Measurements from ENCODE around the gene ANO3. TPM values are rescaled to one million over a fixed set of nuclear protein-coding genes. Genes with fewer than 3 reads are reported as not detected.

Gene ANO3
- total RNA-seq, 1 donor from 2014 or later: 0.12 TPM

DNA sequence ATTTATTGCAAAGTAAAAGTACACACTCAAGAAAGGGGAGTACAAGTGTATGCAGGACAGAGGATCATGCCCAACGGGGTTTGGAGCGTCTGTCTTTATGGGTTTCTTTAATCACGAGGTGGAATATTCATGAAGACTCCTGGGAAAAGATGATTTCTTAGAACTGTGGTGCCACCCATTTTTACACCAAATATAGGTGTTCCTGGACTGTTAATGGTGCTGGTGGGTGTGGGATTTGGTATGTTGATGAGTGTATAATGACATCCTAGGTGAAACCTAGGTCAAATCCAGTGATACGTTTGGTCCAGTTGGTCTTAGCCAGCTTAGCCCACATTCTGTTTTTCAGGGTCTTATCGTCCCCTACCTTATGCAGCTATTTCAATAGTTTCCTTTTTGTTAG lies 21.1 kb downstream of the ANO3 start:
- DNase-seq (ENCODE audit: extremely low read depth, low read depth, low spot score): no peak

GRCh38 chr11:26359055-26359454 lies 27.1 kb downstream of the ANO3 start:
- DNase-seq (ENCODE audit: extremely low read depth, low read depth, low spot score): no peak

DNA sequence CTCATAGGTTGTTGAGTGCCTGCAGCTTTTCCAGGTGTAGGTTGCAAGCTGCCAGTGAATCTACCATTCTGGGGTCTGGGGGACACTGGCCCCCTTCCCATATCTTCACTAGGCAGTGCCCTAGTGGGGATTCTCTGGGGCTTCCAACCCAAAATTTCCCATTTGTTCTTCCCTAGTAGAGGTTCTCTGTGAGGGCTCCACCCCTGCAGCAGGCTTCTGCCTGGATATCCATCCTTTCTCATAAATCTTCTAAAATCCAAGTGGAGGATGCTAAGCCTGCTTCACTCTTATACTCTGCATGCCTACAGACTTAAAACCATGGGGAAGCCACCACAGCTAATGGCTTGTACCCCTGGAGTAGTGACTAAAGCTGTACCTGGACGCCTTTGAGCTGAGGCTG lies 33.4 kb downstream of the ANO3 start:
- DNase-seq (ENCODE audit: extremely low read depth, low read depth, low spot score): no peak

DNA sequence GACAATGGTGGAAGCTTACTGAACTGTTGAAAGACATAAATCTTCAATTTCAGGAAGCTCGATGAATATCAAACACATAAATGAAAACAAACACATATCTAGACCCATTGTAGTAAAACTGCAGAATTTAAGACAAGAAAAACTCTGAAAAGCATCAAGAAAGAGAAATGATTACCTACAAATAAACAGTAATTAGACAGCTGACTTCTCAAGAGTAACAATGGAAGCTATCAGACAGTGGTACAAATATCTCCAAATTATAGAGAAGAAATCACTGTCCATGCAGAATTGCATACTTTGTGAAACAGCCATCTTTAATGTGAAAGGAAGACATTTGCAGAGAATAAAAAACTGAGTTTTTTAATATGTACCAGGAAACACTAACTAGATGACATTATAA lies 45.7 kb downstream of the ANO3 start:
- DNase-seq (ENCODE audit: extremely low read depth, low read depth, low spot score): no peak

DNA sequence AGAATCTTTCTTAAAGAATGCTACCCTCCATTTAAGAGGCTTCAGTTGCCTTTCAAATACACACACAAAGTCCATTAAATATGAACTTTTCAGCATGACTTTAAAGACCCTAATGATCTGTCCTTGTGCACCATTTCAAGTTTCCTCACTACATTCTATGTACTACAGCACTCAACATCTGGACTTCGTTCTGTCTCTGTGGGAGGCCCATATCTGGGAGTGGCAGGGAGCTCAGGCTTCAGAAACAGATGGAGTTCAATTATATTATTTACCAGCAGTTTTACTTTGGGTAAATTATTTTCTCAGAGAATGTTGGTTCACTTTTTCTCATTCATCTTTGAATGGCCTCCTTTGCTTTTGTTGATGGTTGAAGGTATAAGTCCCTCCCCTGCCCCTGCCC lies 67.4 kb downstream of the ANO3 start:
- no peak for DNase-seq (ENCODE audit: extremely low read depth, low read depth, low spot score)

DNA sequence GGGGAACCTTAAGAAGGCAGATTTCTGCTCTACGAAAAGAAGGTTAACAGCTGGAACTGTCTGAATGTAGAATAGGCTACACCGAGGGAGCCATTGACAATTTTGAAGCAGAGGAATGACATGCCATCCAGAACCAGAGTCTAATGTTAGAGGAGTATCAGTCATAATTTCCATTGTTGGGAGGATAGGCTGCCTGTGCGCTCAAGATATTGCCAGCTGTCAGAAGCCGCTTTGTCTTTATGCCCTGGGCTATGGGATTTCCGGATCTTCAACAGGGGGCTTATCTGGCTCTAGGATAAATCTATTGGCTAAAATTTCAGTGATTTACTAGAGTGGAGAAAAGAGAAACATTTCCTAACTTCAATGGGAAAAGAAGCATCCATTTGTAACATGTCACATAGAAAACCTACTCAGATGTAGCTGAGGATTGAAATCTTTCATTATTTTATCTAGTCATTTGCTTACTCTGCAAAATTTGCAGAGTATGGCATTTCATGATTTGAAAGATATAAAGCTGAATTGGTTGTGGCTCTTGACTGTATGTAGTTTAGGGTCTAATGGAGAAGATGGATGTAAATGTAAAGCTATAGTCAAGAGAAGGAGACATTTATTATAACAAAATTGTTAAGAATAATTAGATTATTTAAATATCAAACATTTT lies 78.9 kb downstream of the ANO3 start:
- DNase-seq (ENCODE audit: extremely low read depth, low read depth, low spot score): no peak

- no peak for DNase-seq (ENCODE audit: extremely low read depth, low read depth, low spot score)
These were observed 81.0 kb downstream of the ANO3 start for GRCh38 chr11:26412955-26413354.

DNA sequence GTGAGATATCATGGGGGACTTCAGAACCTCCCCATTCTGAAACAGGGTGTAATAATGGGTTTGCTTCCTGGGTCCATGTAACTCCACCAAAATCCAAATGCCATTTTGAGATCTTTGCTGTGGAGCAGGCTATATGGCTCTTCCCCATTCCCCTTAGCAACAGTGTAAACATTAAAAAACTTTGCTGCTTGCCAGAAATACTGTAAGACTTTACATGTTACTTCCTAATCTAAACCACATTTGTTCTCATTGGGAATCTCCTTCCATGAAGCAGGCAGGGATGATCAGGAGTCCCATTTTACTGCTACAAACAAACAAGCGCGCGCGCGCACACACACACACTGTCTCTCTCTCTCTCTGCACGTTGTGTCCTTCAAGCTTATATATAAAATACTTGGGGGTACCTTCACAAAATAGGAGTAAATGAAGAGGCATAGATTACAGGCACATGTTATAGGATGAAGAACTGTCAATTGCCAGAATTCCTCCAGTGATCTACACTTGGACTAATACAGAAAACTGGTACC lies 86.5 kb downstream of the ANO3 start:
- DNase-seq (ENCODE audit: extremely low read depth, low read depth, low spot score): no peak

DNA sequence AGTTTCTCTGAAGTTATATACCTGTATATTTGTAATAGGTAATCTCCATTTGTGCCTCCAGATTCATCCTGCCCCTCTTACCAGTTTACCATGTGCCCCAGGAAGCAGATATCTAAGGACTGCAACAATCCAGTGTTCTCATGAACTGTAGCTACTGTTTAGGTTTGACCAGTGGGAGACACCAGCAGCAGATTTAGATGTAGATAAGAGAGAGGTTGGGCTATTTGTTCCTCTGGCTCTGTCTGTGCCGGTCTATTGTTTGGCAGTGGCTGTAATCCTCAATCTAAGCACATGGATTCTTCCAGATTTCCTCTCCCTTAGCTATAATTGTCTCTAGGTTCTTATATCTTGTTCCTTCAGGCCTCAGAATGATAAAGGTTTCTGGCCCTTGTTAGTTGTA lies 88.4 kb downstream of the ANO3 start:
- DNase-seq (ENCODE audit: extremely low read depth, low read depth, low spot score): no peak

DNA sequence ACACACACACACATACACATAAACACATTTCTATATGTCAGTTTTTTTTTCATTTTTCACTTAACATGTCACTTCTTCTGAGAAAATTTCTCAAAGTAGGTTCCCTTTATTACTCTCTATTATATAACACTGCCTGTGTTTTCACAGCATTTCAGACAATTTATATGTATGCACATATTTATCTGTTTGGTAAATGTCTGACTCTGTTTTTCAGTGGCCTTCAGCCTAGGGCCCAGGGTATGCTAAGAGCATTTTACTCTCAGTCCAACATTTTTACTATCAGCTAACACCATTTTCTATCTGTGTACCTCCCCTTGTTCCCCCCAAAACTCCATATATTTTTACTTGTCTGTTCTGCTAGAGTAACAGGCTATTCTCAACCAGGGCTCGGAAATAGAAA lies 92.3 kb downstream of the ANO3 start:
- DNase-seq (ENCODE audit: extremely low read depth, low read depth, low spot score): no peak

- DNase-seq (ENCODE audit: extremely low read depth, low read depth, low spot score): no peak
These were observed 107.9 kb downstream of the ANO3 start for GRCh38 chr11:26439854-26440253.

- no peak for DNase-seq (ENCODE audit: extremely low read depth, low read depth, low spot score)
These were observed 110.2 kb downstream of the ANO3 start for GRCh38 chr11:26442131-26442530.

GRCh38 chr11:26443617-26444016 lies 111.7 kb downstream of the ANO3 start:
- DNase-seq (ENCODE audit: extremely low read depth, low read depth, low spot score): no peak

- no peak for DNase-seq (ENCODE audit: extremely low read depth, low read depth, low spot score)
These were observed 125.7 kb downstream of the ANO3 start for GRCh38 chr11:26457636-26458035.

DNA sequence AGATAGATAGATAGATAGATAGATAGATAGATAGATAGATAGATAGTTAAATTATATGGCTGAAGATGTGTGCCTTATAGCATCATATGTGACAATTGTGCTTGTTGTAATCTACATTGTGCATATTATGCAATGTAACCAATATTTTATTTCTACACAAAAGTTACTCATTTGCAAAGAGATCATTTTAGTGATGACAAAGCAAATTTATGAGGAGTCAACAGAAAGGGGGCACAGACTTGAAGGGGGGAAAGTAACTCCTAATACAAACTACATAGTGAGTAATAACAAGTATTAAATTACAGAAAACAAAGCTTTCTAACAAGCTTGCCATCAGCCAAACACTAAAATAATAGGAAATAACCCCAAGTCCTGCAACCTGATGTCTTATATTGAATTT lies 133.3 kb downstream of the ANO3 start:
- no peak for DNase-seq (ENCODE audit: extremely low read depth, low read depth, low spot score)

DNA sequence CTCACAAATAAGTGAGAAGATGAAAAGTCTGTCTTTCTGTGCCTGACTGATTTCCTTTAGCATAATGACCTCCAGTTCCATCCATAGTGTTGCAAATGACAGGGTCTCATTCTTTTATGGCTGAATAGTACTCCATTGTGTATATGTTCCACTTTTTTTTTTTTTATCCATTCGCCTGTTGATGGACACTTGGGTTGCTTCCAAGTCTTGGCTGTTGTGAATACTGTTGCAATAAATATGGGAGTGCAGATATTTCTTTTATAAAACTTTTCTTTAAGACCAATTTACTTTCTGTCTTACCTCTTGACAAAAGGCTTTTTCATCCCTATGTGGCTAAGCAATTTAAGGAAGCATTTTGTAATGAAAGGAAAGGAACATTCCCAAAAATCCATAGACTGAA lies 135.6 kb downstream of the ANO3 start:
- DNase-seq (ENCODE audit: extremely low read depth, low read depth, low spot score): no peak

DNA sequence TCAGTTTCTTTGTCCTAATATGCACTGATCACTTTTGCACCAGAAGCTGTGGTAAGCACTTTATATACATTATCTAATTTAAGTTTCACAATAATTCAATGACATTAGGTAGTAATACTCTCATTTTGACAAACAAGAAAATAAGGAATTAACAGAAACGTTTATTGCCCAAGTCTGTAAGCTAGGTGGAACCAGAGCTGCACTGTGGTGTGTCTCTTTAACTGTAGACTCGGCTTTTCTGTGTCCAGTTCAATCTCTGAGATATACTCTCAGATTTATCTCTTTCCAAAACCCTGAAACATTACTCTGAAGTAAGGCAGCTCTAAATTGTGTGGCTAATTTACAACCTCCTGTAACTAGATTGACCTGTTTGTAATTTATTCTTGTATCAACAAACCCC lies 139.1 kb downstream of the ANO3 start:
- no peak for DNase-seq (ENCODE audit: extremely low read depth, low read depth, low spot score)

GRCh38 chr11:26473216-26474194 lies 141.6 kb downstream of the ANO3 start:
- no peak for DNase-seq (ENCODE audit: extremely low read depth, low read depth, low spot score)

DNA sequence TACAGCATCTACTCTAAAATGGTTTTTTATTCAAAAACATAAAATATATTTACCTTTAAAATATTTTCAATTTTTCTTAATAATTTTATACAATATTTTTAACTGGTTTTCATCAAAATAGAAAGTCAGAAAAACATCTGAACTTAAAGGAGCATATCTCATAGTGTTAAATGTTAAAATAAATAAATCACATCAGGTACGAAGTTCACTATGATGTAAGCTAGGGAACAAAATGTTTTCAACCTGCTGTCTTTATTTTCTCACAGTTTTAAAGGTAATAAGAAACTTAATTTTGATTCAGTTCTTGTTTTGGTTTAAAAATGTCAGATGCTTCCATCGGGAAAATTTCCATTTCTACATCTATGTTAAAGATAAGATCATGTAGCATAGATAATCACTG lies 142.5 kb downstream of the ANO3 start:
- no peak for DNase-seq (ENCODE audit: extremely low read depth, low read depth, low spot score)

DNA sequence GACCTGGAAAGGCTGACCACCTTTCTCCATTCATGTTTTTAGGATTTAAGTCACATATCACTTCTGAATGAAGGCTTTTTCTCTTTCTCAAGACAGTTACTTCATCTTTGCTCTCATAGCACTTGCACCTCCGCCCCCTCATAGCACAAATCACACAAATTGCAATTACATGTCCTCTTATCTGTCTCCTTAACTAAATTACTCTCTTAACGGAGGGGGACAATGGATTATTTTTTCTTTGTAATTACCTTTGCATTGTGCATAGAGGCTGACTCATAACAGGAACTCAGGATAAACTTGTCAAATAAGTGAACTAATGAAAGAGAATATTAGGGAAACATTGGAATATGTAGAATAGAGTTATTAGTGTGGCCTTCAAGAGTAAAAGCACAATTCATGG lies 145.5 kb downstream of the ANO3 start:
- DNase-seq (ENCODE audit: extremely low read depth, low read depth, low spot score): no peak

GRCh38 chr11:26478710-26479109 lies 146.8 kb downstream of the ANO3 start:
- DNase-seq (ENCODE audit: extremely low read depth, low read depth, low spot score): no peak

DNA sequence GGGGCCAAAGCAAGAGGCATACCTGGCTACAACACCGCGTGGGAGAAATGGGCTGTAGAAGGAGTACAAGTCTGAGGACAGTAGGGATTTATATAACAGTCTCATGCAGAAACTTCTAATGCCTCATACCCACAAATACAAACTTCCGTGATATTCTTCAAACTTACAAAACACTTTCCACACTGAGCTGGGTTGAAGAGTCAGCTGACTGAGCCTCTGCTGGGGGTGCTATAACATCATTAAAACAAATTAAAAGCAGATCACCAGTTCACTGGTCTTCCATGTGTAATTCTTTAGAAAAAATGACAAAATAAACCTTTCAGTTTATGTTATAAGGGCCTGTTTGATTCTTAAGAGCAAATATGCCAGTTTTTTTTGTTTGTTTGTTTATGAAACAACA lies 148.1 kb downstream of the ANO3 start:
- no peak for DNase-seq (ENCODE audit: extremely low read depth, low read depth, low spot score)
